NCI-H460 (cell line): Measurements from ENCODE around the gene CEBPA. TPM values are rescaled to one million over a fixed set of nuclear protein-coding genes. Genes with fewer than 3 reads are reported as not detected.
"Not testable (repeated sequence)": the region's sequence is repeated elsewhere in the genome, so short reads cannot be mapped to it uniquely, and the experiment has no call there.

Experiments used
- DNase-seq: peaks from one replicate; pipeline ENCODE4 v3.0.0-alpha.2; 2016; ENCODE audit warnings: low read depth; ENCODE audit errors: extremely low read depth
- total RNA-seq: library from RNA; depleted of rRNA; stranded (reverse); fragments of >200 nt; shearing (Covaris generic); gene quantifications from 2 replicates; pipeline ENCODE4 v1.2.3, GENCODE V29; 2014

Gene CEBPA
- total RNA-seq, 1 experiment from 2014 or later: 6.5 TPM

DNA sequence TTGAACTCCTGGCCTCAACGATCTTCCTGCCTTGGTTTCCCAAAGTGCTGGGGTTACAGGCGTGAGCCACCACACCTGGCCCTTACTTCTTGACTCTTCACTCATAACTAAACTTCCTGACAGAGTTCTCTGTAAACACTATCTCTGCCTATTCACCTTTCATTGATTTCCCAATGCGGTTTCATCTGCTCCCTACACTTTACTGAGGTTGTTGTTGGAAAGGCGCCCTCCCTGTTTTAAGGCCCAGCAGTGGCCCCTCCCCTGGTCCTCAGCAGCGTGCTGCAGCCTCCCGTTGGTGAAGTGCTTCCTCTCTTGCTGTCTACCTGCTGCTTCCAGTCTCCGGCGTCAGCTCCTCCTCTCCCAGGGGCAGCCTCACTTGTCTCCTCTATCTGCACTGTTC, 26.7 kb upstream of the CEBPA start:
- DNase-seq: no peak

- no peak for DNase-seq
These were observed 23.6 kb upstream of the CEBPA start for GRCh38 chr19:33325920-33326319.

DNA sequence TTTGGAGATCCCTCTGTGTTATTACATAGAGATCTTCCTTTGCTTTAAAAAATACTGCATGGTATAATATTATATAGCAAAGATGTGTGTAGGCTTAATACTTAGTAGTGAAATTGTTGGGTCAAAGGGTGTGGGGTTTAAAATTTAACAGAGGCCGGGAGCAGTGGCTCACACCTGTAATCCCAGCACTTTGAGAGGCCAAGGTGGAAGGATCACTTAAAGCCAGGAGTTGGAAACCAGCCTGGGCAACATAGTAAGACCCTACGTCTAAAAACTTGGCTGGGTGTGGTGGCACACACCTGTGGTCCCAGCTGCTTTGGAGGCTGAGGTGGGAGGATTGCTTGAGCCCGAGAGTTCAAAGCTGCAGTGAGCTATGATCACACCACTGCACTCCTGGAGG, 22.3 kb upstream of the CEBPA start:
- DNase-seq: no peak

GRCh38 chr19:33323093-33323820, 20.9 kb upstream of the CEBPA start:
- DNase-seq: no peak

DNA sequence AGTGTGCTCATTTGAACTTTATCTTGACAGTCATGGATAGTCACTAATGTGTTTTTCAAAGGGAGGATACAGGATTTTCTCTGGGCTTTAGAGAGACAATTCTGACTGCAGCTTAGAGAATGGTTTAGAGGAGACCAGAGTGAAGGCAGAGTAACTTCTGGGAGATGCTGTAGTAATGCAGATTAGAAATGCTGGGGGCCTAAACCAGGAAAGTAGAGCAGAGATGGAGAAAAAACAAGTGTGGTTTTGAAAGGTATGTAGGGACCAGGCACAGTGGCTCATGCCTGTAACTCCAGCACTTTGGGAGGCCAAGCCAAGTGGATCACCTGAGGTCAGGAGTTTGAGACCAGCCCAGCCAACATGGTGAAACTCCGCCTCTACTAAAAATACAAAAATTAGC, 18.3 kb upstream of the CEBPA start:
- no peak for DNase-seq

DNA sequence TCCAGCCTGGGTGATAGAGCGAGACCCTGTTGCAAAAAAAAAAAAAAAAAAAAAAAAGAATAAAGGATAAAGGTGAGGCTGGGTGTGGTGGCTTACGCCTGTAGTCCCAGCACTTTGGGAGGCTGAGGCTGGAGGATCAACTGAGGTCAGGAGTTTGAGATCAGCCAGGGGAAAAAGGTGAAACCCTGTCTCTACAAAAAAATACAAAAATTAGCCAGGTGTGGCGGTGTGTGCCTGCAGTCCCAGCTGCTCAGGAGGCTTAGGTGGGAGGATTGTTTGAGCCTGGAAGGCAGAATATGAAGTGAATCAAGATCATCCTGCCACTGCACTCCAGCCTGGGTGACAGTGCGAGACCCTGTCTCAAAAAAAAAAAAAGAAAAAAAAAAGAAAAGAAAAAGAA, 15.7 kb upstream of the CEBPA start:
- DNase-seq: not testable (repeated sequence)

DNA sequence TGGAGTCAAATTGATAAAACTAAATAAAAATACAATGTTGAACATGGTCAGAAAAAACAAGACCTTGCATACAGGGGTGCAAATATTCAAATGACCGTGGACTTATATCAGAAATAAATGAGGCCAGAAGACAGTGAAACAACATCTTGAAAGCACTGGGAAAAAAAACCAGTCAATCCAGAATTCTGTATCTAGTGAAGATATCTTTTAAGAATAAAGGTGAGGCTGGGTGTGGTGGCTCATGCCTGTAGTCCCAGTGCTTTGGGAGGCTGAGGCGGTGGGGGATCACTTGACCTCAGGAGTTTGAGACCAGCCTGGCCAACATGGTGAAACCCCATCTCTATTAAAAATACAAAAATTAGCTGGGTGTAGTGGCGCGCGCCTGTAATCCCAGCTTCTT, 15.2 kb upstream of the CEBPA start:
- DNase-seq: no peak

- no peak for DNase-seq
These were observed 14.4 kb upstream of the CEBPA start for GRCh38 chr19:33316541-33317264.

GRCh38 chr19:33312808-33313207, 10.5 kb upstream of the CEBPA start:
- not testable (repeated sequence) for DNase-seq

DNA sequence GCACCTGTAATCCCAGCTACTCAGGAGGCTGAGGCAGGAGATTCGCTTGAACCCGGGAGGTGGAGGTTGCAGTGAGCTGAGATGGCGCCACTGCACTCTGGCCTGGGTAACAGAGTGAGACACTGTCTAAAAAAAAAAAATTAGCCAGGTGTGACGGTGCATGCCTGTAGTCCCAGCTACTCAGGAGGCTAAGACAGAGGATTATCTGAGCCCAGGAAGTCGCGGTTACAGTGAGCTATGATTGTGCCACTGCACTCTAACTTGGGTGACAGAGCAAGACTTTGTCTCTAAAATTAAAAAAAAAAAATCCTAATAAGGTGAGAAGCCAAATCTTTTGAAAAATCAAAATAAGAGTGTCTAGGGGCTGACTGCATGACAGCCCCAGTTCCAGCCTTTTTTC, 9.7 kb upstream of the CEBPA start:
- DNase-seq: no peak

DNA sequence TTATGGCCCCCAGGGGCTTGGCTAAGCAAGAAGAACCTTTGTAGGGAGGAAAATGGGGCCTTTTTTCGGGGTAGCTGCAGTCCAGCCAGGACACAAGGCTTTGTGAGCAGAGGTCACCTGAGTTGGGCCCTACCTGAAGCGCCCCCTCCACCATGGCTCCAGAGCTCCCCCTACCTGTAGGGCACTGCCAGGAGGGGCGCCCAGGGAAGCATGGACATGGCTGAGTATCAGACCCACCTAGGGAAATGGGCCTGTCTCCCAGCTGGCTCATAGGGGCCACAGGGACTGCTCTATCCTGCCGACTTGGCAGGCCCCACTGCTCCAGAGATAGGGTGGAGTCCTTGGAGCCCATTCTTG, 9.0 kb upstream of the CEBPA start:
- no peak for DNase-seq

DNA sequence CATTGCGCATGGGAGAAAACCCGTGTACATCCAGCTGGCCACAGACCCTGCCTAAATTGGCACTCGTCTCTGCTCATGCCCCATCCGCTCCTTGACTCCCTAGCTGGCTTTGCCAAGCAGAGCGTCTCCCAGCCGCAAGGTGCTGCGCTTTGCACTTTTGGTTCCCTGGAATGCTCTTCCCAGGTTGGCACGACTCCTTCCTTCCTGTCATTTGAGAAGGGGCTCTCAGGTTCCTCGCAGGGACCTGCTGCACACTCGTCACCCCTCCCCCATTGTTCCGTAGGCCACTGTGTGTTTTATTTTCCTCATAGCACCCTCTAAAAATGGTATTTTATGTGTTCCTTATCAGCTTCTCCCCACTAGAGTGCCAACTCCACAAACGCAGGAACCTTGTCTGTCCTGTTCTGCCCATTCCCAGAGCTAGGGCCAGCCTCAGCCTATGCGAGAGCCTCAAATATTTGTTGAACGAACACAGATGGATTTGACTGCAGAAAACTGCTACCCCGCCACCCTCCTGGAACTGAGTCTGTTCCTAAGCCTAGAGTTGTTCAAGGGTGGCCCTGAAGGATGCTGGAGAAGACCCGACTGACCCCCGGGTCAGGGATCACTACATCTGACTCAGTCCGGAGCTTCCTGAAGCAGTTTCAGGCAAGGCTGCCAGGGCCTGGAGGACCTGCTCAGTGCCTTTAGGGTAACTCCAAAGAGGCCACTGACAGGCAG, 8.4 kb upstream of the CEBPA start:
- DNase-seq: no peak

DNA sequence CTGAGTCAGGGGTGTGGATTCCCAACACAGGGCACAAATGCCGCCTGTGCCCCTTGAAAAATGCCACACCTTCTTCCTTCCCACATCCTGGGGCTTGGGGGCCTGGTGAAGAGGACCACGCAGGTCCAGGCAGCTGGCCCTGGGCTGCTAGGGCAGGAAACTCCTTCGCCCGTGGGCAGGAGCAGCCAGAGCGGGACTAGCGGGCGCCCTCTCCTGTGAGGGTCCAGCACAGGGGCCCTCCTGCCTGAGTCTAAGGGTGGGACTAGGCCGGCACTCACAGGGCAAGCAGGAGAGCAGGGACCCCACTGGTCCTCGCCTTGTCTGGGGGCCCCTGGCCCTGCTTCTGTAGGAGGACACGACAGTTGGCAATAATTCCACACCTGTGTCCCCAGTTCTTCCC, 7.5 kb upstream of the CEBPA start:
- no peak for DNase-seq

GRCh38 chr19:33306853-33307792, 4.8 kb upstream of the CEBPA start:
- DNase-seq: no peak

DNA sequence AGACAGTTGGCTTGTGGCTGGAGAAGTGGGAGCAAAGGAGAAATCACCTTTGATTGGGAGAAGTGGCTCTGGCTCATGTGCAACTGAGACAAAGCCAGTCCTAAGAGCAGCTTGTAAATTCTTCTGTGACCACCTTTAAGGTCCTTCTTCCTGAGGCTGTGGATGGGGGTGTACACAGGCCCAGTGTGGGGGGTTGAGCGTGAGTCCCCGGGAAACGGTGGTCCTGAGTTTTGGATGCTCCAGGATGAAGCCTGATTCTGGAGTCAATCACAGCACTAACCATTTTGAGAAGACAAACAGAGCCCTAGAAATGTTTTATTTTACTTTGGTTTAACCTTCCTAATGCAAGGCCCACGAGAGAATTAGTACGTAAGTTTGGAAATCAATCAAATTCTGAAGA, 3.9 kb upstream of the CEBPA start:
- DNase-seq: no peak

- no peak for DNase-seq
These were observed 2.7 kb upstream of the CEBPA start for GRCh38 chr19:33304760-33305647.

- no peak for DNase-seq
These were observed 2.0 kb upstream of the CEBPA start for GRCh38 chr19:33304371-33304759.

GRCh38 chr19:33303791-33304345, 1.5 kb upstream of the CEBPA start:
- DNase-seq: no peak

DNA sequence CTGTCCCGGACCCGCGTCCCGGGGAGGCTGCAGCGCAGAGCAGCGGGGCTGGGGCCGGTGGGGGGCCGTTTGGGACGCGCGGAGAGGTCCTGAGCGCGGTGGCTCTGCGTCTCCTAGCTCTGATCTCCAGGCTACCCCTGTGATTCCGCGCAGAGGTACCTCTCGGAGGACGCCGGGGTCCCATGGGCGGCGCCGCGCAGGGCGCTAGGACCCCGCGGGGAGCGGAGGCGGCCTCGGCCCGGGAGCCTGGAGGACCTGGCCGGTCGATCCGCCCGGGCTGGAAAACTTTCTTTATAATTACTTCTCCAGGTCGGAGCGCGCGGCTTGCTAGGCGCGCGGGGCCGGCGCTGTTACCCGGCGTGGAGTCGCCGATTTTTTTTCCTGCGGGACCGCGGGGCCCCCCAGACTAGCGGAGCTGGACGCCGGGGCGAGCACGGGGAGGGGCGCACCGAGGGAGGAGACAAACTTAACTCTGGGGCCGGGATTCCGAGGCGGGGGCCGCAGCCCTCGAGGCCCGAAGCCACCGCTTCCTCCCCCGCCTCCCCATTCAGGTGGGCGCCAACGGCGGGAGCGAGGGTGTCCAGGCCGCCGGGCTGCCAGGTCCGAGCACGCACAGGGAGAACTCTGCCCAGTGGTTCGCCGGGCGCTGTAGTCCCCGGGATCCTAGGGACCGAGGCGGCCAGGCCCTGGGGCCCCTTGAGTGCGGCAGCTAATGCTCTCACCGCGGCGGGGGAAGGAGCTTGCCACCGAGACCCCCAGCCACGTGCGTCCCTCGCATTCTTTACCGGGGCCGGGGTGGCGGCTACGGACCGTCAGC, 848 bp upstream of the CEBPA start:
- DNase-seq: no peak
